Measurements from ENCODE around the gene B3GNT8. TPM values are rescaled to one million over a fixed set of nuclear protein-coding genes. Genes with fewer than 3 reads are reported as not detected.

B3GNT8 gene
- polyA plus RNA-seq, 1 donor from 2014 or later = not detected

- Histone ChIP-seq H3K79me2 (replicated peaks; ENCODE audit: insufficient read depth, low read length) (no peaks in the 10 kb centered on the region), H3K27ac (ENCODE audit: low read length) (no peak overlapping the region), H3K27me3 (ENCODE audit: insufficient read depth, low read depth, low read length) (no peaks in the 10 kb centered on the region), H4K20me1 (ENCODE audit: insufficient read depth) (no peaks in the 10 kb centered on the region), H3K9me2 (ENCODE audit: insufficient read depth, low read length) (no peaks in the 10 kb centered on the region), H3K4me3 (ENCODE audit: low read length) (no peak overlapping the region), H3K4me2 (ENCODE audit: low read length) (no peak overlapping the region), H3K36me3 (ENCODE audit: insufficient read depth, low read length) (peaks cover 3% of the 10 kb centered on the region), H3F3A (ENCODE audit: insufficient read depth, low read length, poor library complexity, severe bottlenecking) (no peaks in the 10 kb centered on the region), H3K9ac (ENCODE audit: low read length) (no peak overlapping the region), H3K9me3 (ENCODE audit: low read length) (no peaks in the 10 kb centered on the region), H2AFZ (ENCODE audit: low read depth, low read length) (no peak overlapping the region)
- no peak for TF ChIP-seq CTCF (IDR thresholded peaks at IDR 0.05; ENCODE audit: poor library complexity, severe bottlenecking)
Observed at GRCh38 chr19:41421973-41422372, 5.2 kb downstream of the B3GNT8 start.

GRCh38 chr19:41421314-41421713, 5.9 kb downstream of the B3GNT8 start:
- Histone ChIP-seq H3K27me3 (ENCODE audit: insufficient read depth, low read depth, low read length) (no peaks in the 10 kb centered on the region), H4K20me1 (ENCODE audit: insufficient read depth) (no peaks in the 10 kb centered on the region), H3K4me3 (ENCODE audit: low read length) (no peak overlapping the region), H3K9me2 (ENCODE audit: insufficient read depth, low read length) (no peaks in the 10 kb centered on the region), H3K4me2 (ENCODE audit: low read length) (no peak overlapping the region), H2AFZ (ENCODE audit: low read depth, low read length) (no peak overlapping the region), H3F3A (ENCODE audit: insufficient read depth, low read length, poor library complexity, severe bottlenecking) (no peaks in the 10 kb centered on the region), H3K36me3 (ENCODE audit: insufficient read depth, low read length) (peaks cover 3% of the 10 kb centered on the region), H3K79me2 (replicated peaks; ENCODE audit: insufficient read depth, low read length) (no peaks in the 10 kb centered on the region), H3K9ac (ENCODE audit: low read length) (no peak overlapping the region), H3K27ac (ENCODE audit: low read length) (no peak overlapping the region), H3K9me3 (ENCODE audit: low read length) (no peaks in the 10 kb centered on the region)
- TF ChIP-seq TAF1 (IDR thresholded peaks at IDR 0.05; ENCODE audit: low read depth) = no peak
- no peak for TF ChIP-seq REST (IDR thresholded peaks at IDR 0.05; ENCODE audit: borderline replicate concordance)
- TF ChIP-seq POLR2AphosphoS5 (IDR thresholded peaks at IDR 0.05) = no peak
- TF ChIP-seq CTCF (IDR thresholded peaks at IDR 0.05; ENCODE audit: poor library complexity, severe bottlenecking) = no peak
- TF ChIP-seq MXI1 (conservative IDR thresholded peaks at IDR 0.05; ENCODE audit: poor library complexity, severe bottlenecking) = no peak
- TF ChIP-seq RAD21 (conservative IDR thresholded peaks at IDR 0.05) = no peak
- TF ChIP-seq EP300 (conservative IDR thresholded peaks at IDR 0.05; ENCODE audit: poor library complexity, severe bottlenecking) = no peak
- no peak for TF ChIP-seq SMC3 (conservative IDR thresholded peaks at IDR 0.05; ENCODE audit: poor library complexity)
- TF ChIP-seq EZH2 (IDR thresholded peaks at IDR 0.05; ENCODE audit: borderline replicate concordance, insufficient read depth, low read length, poor library complexity, severe bottlenecking) = no peak

Measured in neural cell (in vitro differentiated cells).